NOMO-1 treated with DMSO at 0.1 percent for 48 hours (cell line): ENCODE measurements around the gene HIGD1A.

Experiments used
- DNase-seq: peaks from one replicate; lab custom pipeline; 2025; ENCODE audit not compliant: unreplicated experiment; lab: John Stamatoyannopoulos, UW

HIGD1A gene

GRCh38 chr3:42804106-42804830 lies at the start of gene HIGD1A:
HIGD1A (minus strand) TSS chr3:42804490; CDS start chr3:42794253, 10,237 bp downstream.
- peak; percentile 95 for DNase-seq

DNA sequence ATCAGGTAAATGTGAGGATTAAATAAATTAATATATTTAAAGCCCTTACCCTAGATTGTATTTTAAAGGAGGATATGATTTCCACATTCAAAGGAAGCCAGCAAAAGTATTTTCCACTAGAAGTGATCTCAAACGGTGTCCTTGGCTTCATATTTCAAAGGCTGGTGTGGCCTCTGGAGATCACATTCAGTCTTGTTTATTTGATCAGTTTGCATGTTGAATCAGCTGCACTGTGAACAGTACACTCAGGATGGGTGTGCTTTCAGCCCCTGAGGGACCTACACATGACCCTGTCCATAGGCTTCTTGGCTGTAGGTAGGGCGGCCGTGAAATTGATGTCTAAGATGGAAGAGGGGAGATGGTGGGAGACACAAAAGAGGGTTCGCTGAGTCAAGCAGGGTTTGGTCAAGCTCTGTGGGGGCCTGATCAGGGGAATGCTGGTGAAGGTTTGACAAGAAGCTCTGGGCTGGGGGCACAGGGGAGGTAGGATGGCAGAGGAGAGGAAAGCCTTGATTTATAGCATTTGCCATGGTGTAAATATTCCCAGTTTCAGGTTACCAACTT lies 49.5 kb upstream of the HIGD1A start:
- no peak for DNase-seq

GRCh38 chr3:42853056-42853455 lies 48.8 kb upstream of the HIGD1A start:
- no peak for DNase-seq

DNA sequence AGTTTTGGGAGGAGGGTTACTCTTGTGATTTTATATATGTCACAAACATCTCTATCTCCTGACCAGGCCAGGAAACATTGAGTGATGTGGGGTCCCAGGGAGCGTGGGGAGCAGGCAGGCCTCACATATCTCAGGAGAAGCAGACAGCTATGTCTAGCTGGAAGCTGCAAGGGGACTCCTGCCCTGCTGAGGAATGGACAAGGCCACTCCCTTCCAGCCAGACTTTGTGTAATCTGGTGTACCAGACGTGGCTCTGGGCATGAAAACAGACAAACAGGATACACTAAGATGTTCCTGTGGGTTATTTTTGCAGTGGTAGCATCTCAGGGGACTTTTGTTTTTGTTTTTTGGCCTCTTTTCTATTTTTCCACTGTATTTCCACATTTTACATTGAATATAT lies 48.2 kb upstream of the HIGD1A start:
- no peak for DNase-seq

- no peak for DNase-seq
These were observed 47.0 kb upstream of the HIGD1A start for GRCh38 chr3:42851228-42851834.

DNA sequence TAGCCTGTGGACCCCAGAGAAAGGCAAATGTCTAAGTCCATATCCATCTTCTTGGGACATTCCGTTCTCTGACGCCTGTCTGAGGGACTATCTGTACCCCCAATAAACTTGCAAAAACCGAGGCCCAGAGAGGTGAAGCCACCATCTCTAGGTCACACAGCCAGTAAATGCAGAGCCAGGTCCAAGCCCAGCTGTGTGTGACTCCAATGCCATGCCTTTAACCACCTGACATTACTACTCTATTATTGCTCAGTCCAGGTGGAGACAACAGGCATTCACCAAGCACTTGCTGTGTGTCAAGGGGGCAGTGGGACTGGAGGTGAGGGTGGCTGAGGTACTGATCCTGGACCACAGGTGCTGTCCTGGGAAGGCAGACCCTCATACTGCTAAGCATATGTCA lies 46.0 kb upstream of the HIGD1A start:
- no peak for DNase-seq

- DNase-seq = no peak
These were observed 44.7 kb upstream of the HIGD1A start for GRCh38 chr3:42849017-42849416.

DNA sequence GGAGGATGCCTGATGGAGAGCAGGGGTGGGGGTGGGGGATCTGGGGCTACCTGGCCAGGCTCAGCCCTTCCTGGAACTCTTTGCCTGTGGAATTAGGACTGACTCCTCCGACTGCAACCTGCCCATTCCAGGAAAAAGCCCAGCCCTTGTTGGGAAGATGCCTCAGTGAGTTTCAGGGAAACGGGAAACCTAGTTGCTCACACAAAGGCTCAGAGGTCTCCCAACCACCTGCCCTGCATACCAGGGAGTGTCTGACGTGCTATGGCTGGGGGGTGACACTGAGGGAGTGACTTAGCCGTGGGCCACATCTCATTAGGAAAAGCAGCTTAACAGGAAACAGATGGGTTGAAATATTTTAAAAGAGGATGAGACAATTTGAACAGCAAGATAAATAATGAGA lies 43.4 kb upstream of the HIGD1A start:
- DNase-seq = no peak

- peak; percentile 77 for DNase-seq
These were observed 42.6 kb upstream of the HIGD1A start for GRCh38 chr3:42846685-42847522.

- DNase-seq = no peak
These were observed 40.5 kb upstream of the HIGD1A start for GRCh38 chr3:42844815-42845214.

GRCh38 chr3:42844412-42844713 lies 40.1 kb upstream of the HIGD1A start:
- DNase-seq = no peak

DNA sequence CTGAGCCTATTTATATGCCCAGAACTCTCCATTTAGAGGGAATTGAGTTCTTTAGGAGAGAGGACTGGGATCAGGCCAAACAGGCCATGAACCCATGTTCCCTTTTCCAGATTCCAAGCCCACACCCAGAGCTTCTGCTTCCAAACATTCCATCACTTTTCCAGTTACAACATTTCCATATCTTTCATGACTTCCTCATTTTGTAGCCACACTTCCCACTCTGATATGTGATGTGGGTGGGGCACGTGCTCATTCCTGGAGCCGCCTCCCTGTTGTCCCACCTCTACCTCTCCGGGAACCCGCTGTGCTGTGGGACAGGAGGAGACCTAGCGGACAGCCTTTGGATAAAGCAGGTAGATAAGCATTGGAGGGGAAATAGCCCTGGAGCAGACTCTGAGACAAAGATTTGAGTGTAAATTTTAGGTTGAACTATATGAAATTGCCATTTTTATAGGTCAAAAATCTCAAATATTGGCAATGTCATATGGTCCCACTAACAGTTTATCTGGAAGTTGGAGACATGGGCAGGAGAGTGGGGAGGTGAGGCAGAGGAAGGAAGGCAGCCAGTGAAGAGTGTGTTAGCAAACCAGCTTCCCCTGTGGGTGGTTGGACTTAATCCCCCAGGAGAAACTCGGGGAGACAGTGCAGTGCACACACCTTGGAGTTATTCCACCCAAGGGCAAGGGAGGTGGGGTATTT lies 39.6 kb upstream of the HIGD1A start:
- no peak for DNase-seq

GRCh38 chr3:42841332-42841731 lies 37.0 kb upstream of the HIGD1A start:
- no peak for DNase-seq

- peak; percentile 86 for DNase-seq
These were observed 35.3 kb upstream of the HIGD1A start for GRCh38 chr3:42839616-42840015.

- DNase-seq = no peak
These were observed 34.3 kb upstream of the HIGD1A start for GRCh38 chr3:42838571-42838970.

DNA sequence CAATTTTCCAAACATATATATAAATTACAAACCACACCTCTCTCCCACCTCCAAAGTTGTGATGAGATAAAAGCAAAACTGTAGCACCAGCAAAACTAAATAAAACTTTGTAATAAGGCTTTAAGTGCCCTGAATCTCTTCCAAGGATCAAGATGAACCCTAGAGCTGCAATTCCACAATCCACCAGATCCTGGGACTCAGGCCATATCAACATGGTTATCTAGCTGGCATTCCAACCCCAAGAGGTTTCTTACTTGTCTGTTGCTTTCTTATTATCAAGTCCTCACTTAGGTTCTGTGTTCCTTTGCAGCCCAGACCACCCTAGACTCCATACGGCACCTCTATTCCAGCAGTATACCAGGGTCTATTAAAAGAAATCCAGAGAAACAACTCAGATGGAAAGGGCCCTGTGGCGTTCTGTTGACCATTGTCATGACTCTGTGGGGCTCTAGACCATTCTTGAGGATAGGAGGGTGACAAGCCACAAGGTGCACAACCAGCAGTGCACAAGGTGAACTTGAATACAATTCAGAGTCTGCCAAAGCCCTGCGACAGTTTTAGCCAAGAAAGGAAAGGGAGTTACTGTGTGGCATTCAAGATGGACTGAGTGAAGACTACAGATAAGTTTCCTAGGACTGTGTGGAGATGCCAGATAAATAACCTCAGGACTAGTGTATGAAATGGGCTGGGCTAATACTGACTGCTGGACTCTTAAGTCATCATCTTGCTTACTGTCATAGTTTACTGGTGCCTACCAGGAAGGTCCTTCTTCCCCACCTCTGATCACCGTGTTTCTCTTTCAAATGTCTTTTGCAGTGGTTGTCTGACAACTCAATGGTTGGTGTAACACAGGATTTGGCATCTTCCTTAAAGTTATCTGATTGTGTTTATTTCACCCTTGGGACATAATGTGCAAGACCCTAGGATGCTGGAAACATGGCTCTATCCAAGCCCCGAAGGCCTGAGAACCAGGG lies 32.1 kb upstream of the HIGD1A start:
- DNase-seq = no peak

- DNase-seq = peak; percentile 67
These were observed 27.0 kb upstream of the HIGD1A start for GRCh38 chr3:42831321-42831713.

GRCh38 chr3:42830437-42831320 lies 26.4 kb upstream of the HIGD1A start:
- peak; percentile 54 for DNase-seq
